Ectodermal cell (in vitro differentiated cells): ENCODE data around the gene FHIT.

Source experiments
- H3K27ac ChIP-seq: 2 replicates; pipeline ENCODE4 v1.7.0; 2013; ENCODE audit warnings: mild to moderate bottlenecking, low read depth, low read length; ENCODE audit not compliant: insufficient read depth, poor library complexity, severe bottlenecking
- H3K27me3 ChIP-seq: 2 replicates; pipeline ENCODE4 v1.7.0; 2013; ENCODE audit warnings: mild to moderate bottlenecking, low read length; ENCODE audit not compliant: insufficient read depth, control insufficient read depth, poor library complexity, severe bottlenecking
- H3K36me3 ChIP-seq: one replicate; pipeline ENCODE4 v1.7.0; 2013; ENCODE audit warnings: low read length; ENCODE audit not compliant: control insufficient read depth, insufficient read depth
- H3K4me1 ChIP-seq: one replicate; pipeline ENCODE4 v1.7.0; 2013; ENCODE audit warnings: low read length; ENCODE audit not compliant: control insufficient read depth, insufficient read depth
- H3K4me3 ChIP-seq: 2 replicates; pipeline ENCODE4 v1.7.0; 2013; ENCODE audit warnings: low read depth, low read length, control low read depth; ENCODE audit not compliant: insufficient read depth
- H3K9me3 ChIP-seq: 2 replicates; pipeline ENCODE4 v1.7.0; 2013; ENCODE audit warnings: mild to moderate bottlenecking, low read length, moderate library complexity; ENCODE audit not compliant: control insufficient read depth
- WGBS, 2 experiments: methylation state at CpG; one replicate each; pipeline ENCODE4 v1.1.7; 2013; ENCODE audit warnings: missing lambda C conversion rate in 2 of 2; 5-methylcytosine and 5-hydroxymethylcytosine counted together

Gene FHIT

GRCh38 chr3:60323180-60323579 lies 928.1 kb downstream of the FHIT start:
- H3K9me3 ChIP-seq, result no peaks in the 10 kb centered on the region
- H3K4me3 ChIP-seq, result no peak overlapping the region
- H3K27ac ChIP-seq, result no peak overlapping the region
- H3K36me3 ChIP-seq, result no peaks in the 10 kb centered on the region
- no peaks in the 10 kb centered on the region for H3K27me3 ChIP-seq
- WGBS, 2 experiments, result 96 to 98% methylated on average over 7 of the region's 7 CpGs
- no peaks in the 10 kb centered on the region for H3K4me1 ChIP-seq

- WGBS, 2 experiments, result 90 to 94% methylated on average over 2 to 4 of the region's 4 CpGs
- Histone ChIP-seq H3K9me3 (no peaks in the 10 kb centered on the region), H3K27ac (no peak overlapping the region), H3K4me3 (no peak overlapping the region), H3K36me3 (no peaks in the 10 kb centered on the region), H3K27me3 (no peaks in the 10 kb centered on the region), H3K4me1 (no peaks in the 10 kb centered on the region)
Observed at GRCh38 chr3:60322298-60322856, 928.9 kb downstream of the FHIT start.

GRCh38 chr3:60319179-60319858 lies 931.9 kb downstream of the FHIT start:
- no peaks in the 10 kb centered on the region for H3K9me3 ChIP-seq
- no peak overlapping the region for H3K27ac ChIP-seq
- H3K4me1 ChIP-seq, result no peaks in the 10 kb centered on the region
- no peaks in the 10 kb centered on the region for H3K27me3 ChIP-seq
- no peaks in the 10 kb centered on the region for H3K36me3 ChIP-seq
- WGBS, 2 experiments, result 94 to 95% methylated on average over 9 of the region's 9 CpGs
- H3K4me3 ChIP-seq, result no peak overlapping the region

DNA sequence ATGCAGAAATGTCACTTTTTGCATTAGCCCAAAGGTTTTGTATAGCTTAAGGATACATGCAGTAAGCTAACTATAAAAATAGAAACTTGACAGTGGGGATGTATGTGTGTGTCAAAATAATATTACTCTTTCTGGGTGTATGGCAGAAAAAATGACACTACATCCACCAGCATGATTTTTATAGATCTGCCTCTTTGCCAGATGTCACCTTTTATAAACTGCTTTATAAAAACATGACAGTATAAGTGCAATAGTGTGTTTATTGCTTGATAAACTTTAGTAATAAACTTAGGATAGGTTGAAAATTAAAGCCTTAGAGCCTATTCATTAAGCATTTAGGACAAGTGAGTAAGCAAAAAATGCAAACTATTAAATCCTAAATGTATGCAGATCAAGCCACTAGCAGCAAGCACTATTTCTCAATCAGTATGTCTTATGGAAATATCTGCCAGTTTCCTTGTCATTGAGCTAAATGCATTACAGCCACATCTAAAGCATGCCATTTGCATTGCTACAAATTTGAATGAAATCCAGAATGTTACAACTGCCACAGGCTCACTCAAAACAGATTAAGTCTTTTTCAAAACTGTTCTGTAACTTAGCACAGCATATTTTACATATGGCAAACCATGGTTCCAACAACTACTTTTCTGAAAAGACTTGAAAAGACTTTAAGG lies 935.0 kb downstream of the FHIT start:
- Histone ChIP-seq H3K27me3 (no peaks in the 10 kb centered on the region), H3K36me3 (no peaks in the 10 kb centered on the region), H3K27ac (no peak overlapping the region), H3K9me3 (no peaks in the 10 kb centered on the region), H3K4me1 (no peaks in the 10 kb centered on the region), H3K4me3 (no peak overlapping the region)

GRCh38 chr3:60313951-60314461 lies 937.2 kb downstream of the FHIT start:
- no peaks in the 10 kb centered on the region for H3K36me3 ChIP-seq
- no peak overlapping the region for H3K27ac ChIP-seq
- no peaks in the 10 kb centered on the region for H3K27me3 ChIP-seq
- 95 to 97% methylated on average over 5 of the region's 6 CpGs for WGBS, 2 experiments
- H3K4me1 ChIP-seq, result no peaks in the 10 kb centered on the region
- no peak overlapping the region for H3K4me3 ChIP-seq
- no peaks in the 10 kb centered on the region for H3K9me3 ChIP-seq

DNA sequence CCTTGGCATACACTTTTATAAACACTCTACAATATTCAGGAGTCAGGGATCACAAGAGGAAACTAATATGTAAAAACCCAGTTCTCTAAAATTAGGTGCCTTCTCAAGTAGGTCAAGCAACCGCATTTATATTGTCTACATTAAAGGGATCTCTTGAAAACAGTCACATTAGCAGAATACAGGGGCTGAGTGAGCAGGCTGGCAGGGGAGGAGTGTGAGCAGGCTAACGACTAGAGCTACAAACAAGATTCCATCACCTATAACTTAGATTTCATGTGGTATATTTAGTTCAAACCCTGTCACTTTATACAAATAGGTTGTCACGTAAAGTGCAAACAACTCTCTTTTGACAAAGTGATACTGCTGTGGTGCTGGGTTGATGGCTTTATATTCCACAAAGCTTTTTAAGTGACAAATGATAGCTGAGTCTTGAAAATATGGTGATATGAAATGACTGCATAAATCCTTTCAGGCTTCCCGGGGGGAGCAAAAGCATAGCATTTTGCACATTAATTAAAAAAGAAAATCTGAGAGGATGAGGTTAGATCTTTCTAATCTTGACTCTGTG lies 937.9 kb downstream of the FHIT start:
- H3K27ac ChIP-seq, result no peak overlapping the region
- H3K4me1 ChIP-seq, result no peaks in the 10 kb centered on the region
- H3K9me3 ChIP-seq, result no peaks in the 10 kb centered on the region
- no peaks in the 10 kb centered on the region for H3K36me3 ChIP-seq
- H3K4me3 ChIP-seq, result no peak overlapping the region
- H3K27me3 ChIP-seq, result no peaks in the 10 kb centered on the region
- whole genome bisulfite sequencing, 2 experiments, result 93 to 94% methylated on average over 4 of the region's 4 CpGs

GRCh38 chr3:60309539-60310268 lies 941.5 kb downstream of the FHIT start:
- 87 to 92% methylated on average over 6 of the region's 6 CpGs for WGBS, 2 experiments
- no peaks in the 10 kb centered on the region for H3K36me3 ChIP-seq
- H3K27me3 ChIP-seq, result no peaks in the 10 kb centered on the region
- no peak overlapping the region for H3K4me3 ChIP-seq
- no peaks in the 10 kb centered on the region for H3K4me1 ChIP-seq
- H3K9me3 ChIP-seq, result no peaks in the 10 kb centered on the region
- H3K27ac ChIP-seq, result no peak overlapping the region

- 83 to 90% methylated on average over 1 to 2 of the region's 3 CpGs for WGBS, 2 experiments
Observed at GRCh38 chr3:60308808-60309207, 942.4 kb downstream of the FHIT start.

GRCh38 chr3:60307562-60308199 lies 943.6 kb downstream of the FHIT start:
- WGBS, 2 experiments, result 92 to 99% methylated on average over 5 of the region's 5 CpGs
- no peaks in the 10 kb centered on the region for H3K27me3 ChIP-seq

More at GRCh38 chr3:60308808-60309207, 942.4 kb downstream of the FHIT start:
- Histone ChIP-seq H3K4me1 (no peaks in the 10 kb centered on the region), H3K27ac (no peak overlapping the region), H3K9me3 (no peaks in the 10 kb centered on the region), H3K36me3 (no peaks in the 10 kb centered on the region), H3K4me3 (no peak overlapping the region), H3K27me3 (no peaks in the 10 kb centered on the region)

More at GRCh38 chr3:60307562-60308199, 943.6 kb downstream of the FHIT start:
- Histone ChIP-seq H3K27ac (no peak overlapping the region), H3K4me1 (no peaks in the 10 kb centered on the region), H3K36me3 (no peaks in the 10 kb centered on the region), H3K9me3 (no peaks in the 10 kb centered on the region), H3K4me3 (no peak overlapping the region)
